GM21526 (cell line): ENCODE results near the gene PDE4D.

ENCODE experiments used
- ATAC-seq: cut with Tn5 transposase; IDR thresholded peaks from one replicate; pipeline ENCODE4 v1.9.1; 2021; ENCODE audit warnings: moderate library complexity; ENCODE audit not compliant: unreplicated experiment, low FRiP score

Gene PDE4D

GRCh38 chr5:59173578-59173977 is 719.9 kb downstream of the PDE4D start:
- ATAC-seq, result no peak

GRCh38 chr5:59171131-59171530 is 722.4 kb downstream of the PDE4D start:
- no peak for ATAC-seq

- ATAC-seq, result no peak
Measured at GRCh38 chr5:59169768-59170150, 723.8 kb downstream of the PDE4D start.

GRCh38 chr5:59169081-59169767 is 724.3 kb downstream of the PDE4D start:
- no peak for ATAC-seq

GRCh38 chr5:59168067-59168466 is 725.5 kb downstream of the PDE4D start:
- ATAC-seq, result no peak

- no peak for ATAC-seq
Measured at GRCh38 chr5:59164041-59164830, 729.3 kb downstream of the PDE4D start.

GRCh38 chr5:59161221-59162105 is 732.1 kb downstream of the PDE4D start:
- no peak for ATAC-seq

- no peak for ATAC-seq
Measured at GRCh38 chr5:59158637-59159391, 734.7 kb downstream of the PDE4D start.

GRCh38 chr5:59158165-59158564 is 735.4 kb downstream of the PDE4D start:
- ATAC-seq, result no peak

GRCh38 chr5:59157068-59157467 is 736.5 kb downstream of the PDE4D start:
- ATAC-seq, result no peak

GRCh38 chr5:59152701-59153245 is 740.8 kb downstream of the PDE4D start:
- no peak for ATAC-seq

GRCh38 chr5:59151162-59151889 is 742.2 kb downstream of the PDE4D start:
- no peak for ATAC-seq

GRCh38 chr5:59149827-59150226 is 743.7 kb downstream of the PDE4D start:
- no peak for ATAC-seq

GRCh38 chr5:59149271-59149670 is 744.3 kb downstream of the PDE4D start:
- ATAC-seq, result no peak

- ATAC-seq, result no peak
Measured at GRCh38 chr5:59146729-59147128, 746.8 kb downstream of the PDE4D start.

- ATAC-seq, result peak; percentile 96
Measured at GRCh38 chr5:59143926-59144333, 749.6 kb downstream of the PDE4D start.

- no peak for ATAC-seq
Measured at GRCh38 chr5:59142927-59143326, 750.6 kb downstream of the PDE4D start.

- ATAC-seq, result no peak
Measured at GRCh38 chr5:59142138-59142537, 751.4 kb downstream of the PDE4D start.

GRCh38 chr5:59140133-59140532 is 753.4 kb downstream of the PDE4D start:
- no peak for ATAC-seq
